Activated CD8-positive, alpha-beta T cell treated with anti-CD3 and anti-CD28 coated beads for 36 hours (primary cell): Measurements from ENCODE around the gene CAPN12. TPM values are rescaled to one million over a fixed set of nuclear protein-coding genes. Genes with fewer than 3 reads are reported as not detected.

Source experiments
- ATAC-seq: fragments of 200-7000 bp; cut with Tn5 transposase; one replicate; pipeline ENCODE4 v1.10.0; 2021; ENCODE audit warnings: mild to moderate bottlenecking, moderate library complexity
- CTCF ChIA-PET: fragments of 350-600 bp; sonication (Branson Sonifier 250); formaldehyde crosslinking; loops from one replicate; lab custom pipeline; 2021; ENCODE audit warnings: antibody characterized with exemption; lab: Charles Lee
- POLR2A ChIA-PET: fragments of 350-600 bp; sonication (Branson Sonifier 250); formaldehyde crosslinking; loops from one replicate; lab custom pipeline; 2021; ENCODE audit warnings: antibody characterized with exemption; lab: Charles Lee
- DNase-seq: peaks from one replicate; pipeline ENCODE4 v3.0.0-alpha.2; 2020
- H3K27ac Mint-ChIP-seq: one replicate; pipeline ENCODE4 v1.8.0; 2021; ENCODE audit warnings: mild to moderate bottlenecking, mixed read lengths
- H3K27me3 Mint-ChIP-seq: one replicate; pipeline ENCODE4 v1.8.0; 2021; ENCODE audit warnings: mixed read lengths
- H3K36me3 Mint-ChIP-seq: one replicate; pipeline ENCODE4 v1.8.0; 2021; ENCODE audit warnings: low read depth, mixed read lengths
- H3K4me1 Mint-ChIP-seq: one replicate; pipeline ENCODE4 v1.8.0; 2021; ENCODE audit warnings: low read depth, mixed read lengths
- H3K4me3 Mint-ChIP-seq: one replicate; pipeline ENCODE4 v1.8.0; 2021; ENCODE audit warnings: mild to moderate bottlenecking, moderate library complexity, mixed read lengths
- H3K9me3 Mint-ChIP-seq: one replicate; pipeline ENCODE4 v1.8.0; 2021; ENCODE audit warnings: mixed read lengths
- intact Hi-C: fragments of 100-400 bp; cut with micrococcal nuclease; formaldehyde crosslinking; loops from one replicate; pipeline ENCODE4 v1.10.0; 2022
- total RNA-seq, 2 experiments: library from RNA; stranded (reverse); gene quantifications; one replicate each; pipeline ENCODE4 v1.2.3, GENCODE V29; 2021
- TF ChIP-seq, protein P1 (sequence below): fragments of 200-600 bp; IDR thresholded peaks from one replicate; pipeline ENCODE4 v1.8.0; 2022; ENCODE audit warnings: antibody characterized with exemption, mild to moderate bottlenecking

CAPN12 gene
- total RNA-seq, 2 experiments from 2014 or later = 19.6 to 22.7 TPM

DNA sequence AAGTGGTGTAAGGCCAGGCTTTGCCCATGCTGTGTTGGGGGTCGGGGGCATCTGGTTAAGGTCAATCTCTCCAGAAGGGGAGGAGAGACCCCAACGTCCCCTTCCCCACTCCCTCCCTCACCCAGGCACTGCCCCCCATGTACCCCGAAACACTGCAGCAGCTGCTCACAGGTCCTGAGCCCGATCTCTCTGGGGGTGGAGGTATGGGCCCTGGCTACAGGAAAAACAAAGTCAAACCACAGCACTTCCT is 10.2 kb downstream of the CAPN12 start:
- no peak for DNase-seq
- Mint-ChIP-seq H3K27ac (peak overlapping the region; percentile 77), H3K27me3 (peaks cover 4% of the 10 kb centered on the region), H3K9me3 (no peaks in the 10 kb centered on the region), H3K4me1 (peaks cover 41% of the 10 kb centered on the region), H3K4me3 (peak overlapping the region; percentile 68), H3K36me3 (peaks cover 10% of the 10 kb centered on the region)
- CTCF ChIA-PET = interaction anchor here (0.8 to 1.4 kb wide), 2 partner anchors 197 to 331 kb away, joined by 3 to 12 read pairs; partner anchors contain the start of genes FAM98C, MRPS12 and SARS2
- TF ChIP-seq, protein P1, sequence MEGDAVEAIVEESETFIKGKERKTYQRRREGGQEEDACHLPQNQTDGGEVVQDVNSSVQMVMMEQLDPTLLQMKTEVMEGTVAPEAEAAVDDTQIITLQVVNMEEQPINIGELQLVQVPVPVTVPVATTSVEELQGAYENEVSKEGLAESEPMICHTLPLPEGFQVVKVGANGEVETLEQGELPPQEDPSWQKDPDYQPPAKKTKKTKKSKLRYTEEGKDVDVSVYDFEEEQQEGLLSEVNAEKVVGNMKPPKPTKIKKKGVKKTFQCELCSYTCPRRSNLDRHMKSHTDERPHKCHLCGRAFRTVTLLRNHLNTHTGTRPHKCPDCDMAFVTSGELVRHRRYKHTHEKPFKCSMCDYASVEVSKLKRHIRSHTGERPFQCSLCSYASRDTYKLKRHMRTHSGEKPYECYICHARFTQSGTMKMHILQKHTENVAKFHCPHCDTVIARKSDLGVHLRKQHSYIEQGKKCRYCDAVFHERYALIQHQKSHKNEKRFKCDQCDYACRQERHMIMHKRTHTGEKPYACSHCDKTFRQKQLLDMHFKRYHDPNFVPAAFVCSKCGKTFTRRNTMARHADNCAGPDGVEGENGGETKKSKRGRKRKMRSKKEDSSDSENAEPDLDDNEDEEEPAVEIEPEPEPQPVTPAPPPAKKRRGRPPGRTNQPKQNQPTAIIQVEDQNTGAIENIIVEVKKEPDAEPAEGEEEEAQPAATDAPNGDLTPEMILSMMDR = no peak
- intact Hi-C loops = loop anchor here (10.0 kb wide), 2 partner anchors 111 to 201 kb away; partner anchors contain the start of genes HNRNPL, MRPS12 and SARS2
- no peak for ATAC-seq
- POLR2A ChIA-PET = interaction anchor here (1.2 to 1.4 kb wide), 2 partner anchors 108 to 130 kb away, joined by 4 to 5 read pairs; no protein-coding TSS in a partner anchor

DNA sequence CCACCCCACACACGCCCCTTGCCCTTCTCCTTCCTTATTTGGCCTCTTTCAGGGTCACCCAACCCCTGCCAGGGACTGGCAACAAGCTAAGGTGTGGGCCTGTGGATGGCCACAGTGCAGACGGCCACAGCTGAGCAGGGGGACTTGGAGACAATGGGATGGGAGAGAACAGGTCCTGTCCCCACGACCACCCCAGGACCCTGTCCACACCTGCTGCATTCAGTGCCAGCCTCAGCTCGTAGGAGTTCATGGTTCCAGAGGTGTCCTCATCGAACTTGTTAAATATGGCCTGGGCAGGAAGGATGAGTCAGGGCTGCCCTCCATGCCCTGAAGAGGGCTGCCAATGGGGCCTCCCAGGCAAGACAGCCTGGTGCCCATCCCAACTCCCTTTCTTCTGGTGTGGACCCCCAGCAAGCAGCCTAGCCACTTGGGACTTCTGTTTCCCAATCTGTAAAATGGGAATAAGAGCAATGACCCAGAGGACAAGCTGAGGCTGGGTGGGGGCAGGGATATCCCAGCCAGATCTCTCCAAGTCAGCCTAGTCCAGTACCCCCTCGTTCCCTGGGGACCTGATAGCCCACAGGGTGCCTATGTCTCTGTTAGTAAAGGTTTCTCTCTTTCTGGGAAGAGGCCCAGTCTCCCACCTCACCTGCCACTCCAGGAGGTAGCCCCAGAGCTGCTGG is 10.6 kb downstream of the CAPN12 start:
- ChIA-PET POLR2A (interaction anchor here (0.6 to 1.4 kb wide), 4 partner anchors 13 to 130 kb away, joined by 3 to 5 read pairs (median 4); no protein-coding TSS in a partner anchor), CTCF (interaction anchor here (0.6 to 0.8 kb wide), 2 partner anchors 127 to 331 kb away, joined by 3 read pairs; partner anchors contain the start of gene FAM98C)
- H3K36me3 Mint-ChIP-seq = peaks cover 10% of the 10 kb centered on the region
- H3K9me3 Mint-ChIP-seq = no peaks in the 10 kb centered on the region
- peaks cover 4% of the 10 kb centered on the region for H3K27me3 Mint-ChIP-seq
- H3K4me3 Mint-ChIP-seq = peak overlapping the region; percentile 17
- ATAC-seq = no peak
- intact Hi-C loops = loop anchor here (10.0 kb wide), 2 partner anchors 111 to 201 kb away; partner anchors contain the start of genes HNRNPL, MRPS12 and SARS2
- TF ChIP-seq, protein P1 = no peak
- peak overlapping the region; percentile 77 for H3K27ac Mint-ChIP-seq
- H3K4me1 Mint-ChIP-seq = peaks cover 37% of the 10 kb centered on the region
- DNase-seq = peak; percentile 36

DNA sequence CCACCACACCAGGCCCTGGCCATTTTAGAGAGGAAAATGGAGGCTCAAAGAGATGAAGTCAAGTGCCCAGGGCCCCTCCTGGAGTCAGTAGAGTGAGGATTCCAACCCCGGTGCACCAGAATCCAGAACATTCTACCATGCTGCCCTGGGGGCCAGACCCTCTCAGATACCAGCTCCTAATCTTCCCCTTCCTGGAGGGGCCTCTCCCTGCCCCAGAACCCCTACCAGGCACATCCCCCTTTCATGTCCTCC is 11.1 kb downstream of the CAPN12 start:
- peaks cover 10% of the 10 kb centered on the region for H3K36me3 Mint-ChIP-seq
- DNase-seq (no peak), ATAC-seq (no peak)
- H3K27ac Mint-ChIP-seq = peak overlapping the region; percentile 77
- peaks cover 3% of the 10 kb centered on the region for H3K27me3 Mint-ChIP-seq
- peaks cover 36% of the 10 kb centered on the region for H3K4me1 Mint-ChIP-seq
- no peaks in the 10 kb centered on the region for H3K9me3 Mint-ChIP-seq
- POLR2A ChIA-PET = interaction anchor here (0.6 to 1.4 kb wide), 3 partner anchors 12 to 131 kb away, joined by 3 to 5 read pairs (median 4); no protein-coding TSS in a partner anchor
- intact Hi-C loops = loop anchor here (10.0 kb wide), 2 partner anchors 112 to 202 kb away; partner anchors contain the start of genes HNRNPL, MRPS12 and SARS2
- CTCF ChIA-PET = interaction anchor here (0.6 to 0.9 kb wide), 2 partner anchors 127 to 197 kb away, joined by 3 to 4 read pairs; partner anchors contain the start of genes MRPS12 and SARS2
- H3K4me3 Mint-ChIP-seq = no peak overlapping the region
- TF ChIP-seq, protein P1 = no peak

- TF ChIP-seq, protein P1 = no peak
- intact Hi-C loops = loop anchor here (10.0 kb wide), 2 partner anchors 113 to 203 kb away; partner anchors contain the start of genes HNRNPL, MRPS12 and SARS2
- CTCF ChIA-PET = no interaction called here
- POLR2A ChIA-PET = no interaction called here
- DNase-seq = no peak
- H3K4me3 Mint-ChIP-seq = no peak overlapping the region
- peaks cover 10% of the 10 kb centered on the region for H3K36me3 Mint-ChIP-seq
- H3K27me3 Mint-ChIP-seq = no peaks in the 10 kb centered on the region
- peak overlapping the region; percentile 18 for H3K27ac Mint-ChIP-seq
- ATAC-seq = no peak
- no peaks in the 10 kb centered on the region for H3K9me3 Mint-ChIP-seq
- peaks cover 33% of the 10 kb centered on the region for H3K4me1 Mint-ChIP-seq
These were observed 12.5 kb downstream of the CAPN12 start for GRCh38 chr19:38731654-38732301.
